ENCODE data around the gene IQCM. TPM values are rescaled to one million over a fixed set of nuclear protein-coding genes. Genes with fewer than 3 reads are reported as not detected.
"Not testable (repeated sequence)": the region's sequence is repeated elsewhere in the genome, so short reads cannot be mapped to it uniquely, and the experiment has no call there.

Gene IQCM
- polyA plus RNA-seq, 1 donor: 0.15 TPM

DNA sequence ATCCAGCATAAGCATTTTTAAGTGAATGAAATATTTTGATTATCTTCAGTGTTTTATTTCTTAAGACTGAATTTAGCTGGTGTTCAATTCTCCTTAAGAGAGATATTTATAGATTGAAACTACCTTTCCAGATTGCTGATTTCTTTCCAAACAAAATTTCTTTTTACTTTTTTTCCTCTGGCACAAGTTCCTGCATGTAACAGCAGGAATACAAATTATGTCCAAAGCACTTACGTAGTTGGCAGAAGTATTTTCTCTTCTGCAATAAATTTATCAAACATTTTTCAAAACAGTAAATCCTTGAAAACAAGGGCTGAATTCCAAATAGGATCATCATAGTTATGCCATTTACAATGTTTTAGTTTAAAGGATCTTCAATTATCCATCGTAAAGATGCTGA lies 412.6 kb downstream of the IQCM start:
- H3K9me3 ChIP-seq (ENCODE audit: control insufficient read depth, low read depth, low read length): no peaks in the 10 kb centered on the region
- 71% methylated on average over 1 of the region's 2 CpGs for WGBS (ENCODE audit: insufficient coverage, low lambda C conversion rate)
- H3K4me1 ChIP-seq (ENCODE audit: control insufficient read depth, insufficient read depth, low read length): no peaks in the 10 kb centered on the region
- no peak for DNase-seq
- no peak overlapping the region for H3K27ac ChIP-seq (ENCODE audit: low read length)
- H3K4me3 ChIP-seq (ENCODE audit: low read length): no peak overlapping the region
- H3K27me3 ChIP-seq (ENCODE audit: control insufficient read depth, insufficient read depth, low read length): no peaks in the 10 kb centered on the region
- H3K36me3 ChIP-seq (ENCODE audit: control insufficient read depth, insufficient read depth, low read length): no peaks in the 10 kb centered on the region

- H3K4me3 ChIP-seq (ENCODE audit: low read length): no peak overlapping the region
- no peaks in the 10 kb centered on the region for H3K4me1 ChIP-seq (ENCODE audit: control insufficient read depth, insufficient read depth, low read length)
- H3K27me3 ChIP-seq (ENCODE audit: control insufficient read depth, insufficient read depth, low read length): no peaks in the 10 kb centered on the region
- DNase-seq: no peak
- H3K9me3 ChIP-seq (ENCODE audit: control insufficient read depth, low read depth, low read length): no peaks in the 10 kb centered on the region
- H3K27ac ChIP-seq (ENCODE audit: low read length): no peak overlapping the region
- WGBS (ENCODE audit: insufficient coverage, low lambda C conversion rate): 77% methylated on average over 3 of the region's 3 CpGs
- no peaks in the 10 kb centered on the region for H3K36me3 ChIP-seq (ENCODE audit: control insufficient read depth, insufficient read depth, low read length)
Observed at GRCh38 chr4:149398993-149399392, 416.6 kb downstream of the IQCM start.

GRCh38 chr4:149370785-149371420 lies 444.7 kb downstream of the IQCM start:
- no peaks in the 10 kb centered on the region for H3K36me3 ChIP-seq (ENCODE audit: control insufficient read depth, insufficient read depth, low read length)
- 0% methylated on average over 1 of the region's 4 CpGs for WGBS (ENCODE audit: insufficient coverage, low lambda C conversion rate)
- no peaks in the 10 kb centered on the region for H3K27me3 ChIP-seq (ENCODE audit: control insufficient read depth, insufficient read depth, low read length)
- no peaks in the 10 kb centered on the region for H3K4me1 ChIP-seq (ENCODE audit: control insufficient read depth, insufficient read depth, low read length)
- no peak overlapping the region for H3K4me3 ChIP-seq (ENCODE audit: low read length)
- no peak overlapping the region for H3K27ac ChIP-seq (ENCODE audit: low read length)
- DNase-seq: peak; percentile 19 to 26
- H3K9me3 ChIP-seq (ENCODE audit: control insufficient read depth, low read depth, low read length): no peaks in the 10 kb centered on the region

GRCh38 chr4:149370002-149370401 lies 445.6 kb downstream of the IQCM start:
- no peaks in the 10 kb centered on the region for H3K27me3 ChIP-seq (ENCODE audit: control insufficient read depth, insufficient read depth, low read length)
- H3K4me1 ChIP-seq (ENCODE audit: control insufficient read depth, insufficient read depth, low read length): no peaks in the 10 kb centered on the region
- H3K4me3 ChIP-seq (ENCODE audit: low read length): no peak overlapping the region
- DNase-seq: no peak
- no peaks in the 10 kb centered on the region for H3K9me3 ChIP-seq (ENCODE audit: control insufficient read depth, low read depth, low read length)
- no peak overlapping the region for H3K27ac ChIP-seq (ENCODE audit: low read length)
- H3K36me3 ChIP-seq (ENCODE audit: control insufficient read depth, insufficient read depth, low read length): no peaks in the 10 kb centered on the region
- WGBS (ENCODE audit: insufficient coverage, low lambda C conversion rate): no CpG with 5 or more reads among the region's 3 CpGs

- H3K9me3 ChIP-seq (ENCODE audit: control insufficient read depth, low read depth, low read length): no peaks in the 10 kb centered on the region
Observed at GRCh38 chr4:149353241-149353640, 462.4 kb downstream of the IQCM start.

GRCh38 chr4:149349541-149349940 lies 466.1 kb downstream of the IQCM start:
- no peaks in the 10 kb centered on the region for H3K4me1 ChIP-seq (ENCODE audit: control insufficient read depth, insufficient read depth, low read length)
- H3K9me3 ChIP-seq (ENCODE audit: control insufficient read depth, low read depth, low read length): no peaks in the 10 kb centered on the region
- H3K27me3 ChIP-seq (ENCODE audit: control insufficient read depth, insufficient read depth, low read length): no peaks in the 10 kb centered on the region
- H3K36me3 ChIP-seq (ENCODE audit: control insufficient read depth, insufficient read depth, low read length): no peaks in the 10 kb centered on the region
- no peak overlapping the region for H3K4me3 ChIP-seq (ENCODE audit: low read length)
- no peak overlapping the region for H3K27ac ChIP-seq (ENCODE audit: low read length)
- no peak for DNase-seq

More at GRCh38 chr4:149353241-149353640, 462.4 kb downstream of the IQCM start:
- Histone ChIP-seq H3K27me3 (ENCODE audit: control insufficient read depth, insufficient read depth, low read length) (no peaks in the 10 kb centered on the region), H3K27ac (ENCODE audit: low read length) (no peak overlapping the region), H3K36me3 (ENCODE audit: control insufficient read depth, insufficient read depth, low read length) (no peaks in the 10 kb centered on the region), H3K4me3 (ENCODE audit: low read length) (no peak overlapping the region), H3K4me1 (ENCODE audit: control insufficient read depth, insufficient read depth, low read length) (no peaks in the 10 kb centered on the region)
- WGBS (ENCODE audit: insufficient coverage, low lambda C conversion rate): no CpG with 5 or more reads among the region's 3 CpGs
- DNase-seq: no peak

- Histone ChIP-seq H3K27ac (ENCODE audit: low read length) (no peak overlapping the region), H3K4me3 (ENCODE audit: low read length) (no peak overlapping the region), H3K27me3 (ENCODE audit: control insufficient read depth, insufficient read depth, low read length) (no peaks in the 10 kb centered on the region), H3K9me3 (ENCODE audit: control insufficient read depth, low read depth, low read length) (no peaks in the 10 kb centered on the region), H3K36me3 (ENCODE audit: control insufficient read depth, insufficient read depth, low read length) (no peaks in the 10 kb centered on the region), H3K4me1 (ENCODE audit: control insufficient read depth, insufficient read depth, low read length) (no peaks in the 10 kb centered on the region)
- WGBS (ENCODE audit: insufficient coverage, low lambda C conversion rate): no CpG with 5 or more reads among the region's 3 CpGs
- no peak for DNase-seq
Observed at GRCh38 chr4:149347139-149347538, 468.5 kb downstream of the IQCM start.

DNA sequence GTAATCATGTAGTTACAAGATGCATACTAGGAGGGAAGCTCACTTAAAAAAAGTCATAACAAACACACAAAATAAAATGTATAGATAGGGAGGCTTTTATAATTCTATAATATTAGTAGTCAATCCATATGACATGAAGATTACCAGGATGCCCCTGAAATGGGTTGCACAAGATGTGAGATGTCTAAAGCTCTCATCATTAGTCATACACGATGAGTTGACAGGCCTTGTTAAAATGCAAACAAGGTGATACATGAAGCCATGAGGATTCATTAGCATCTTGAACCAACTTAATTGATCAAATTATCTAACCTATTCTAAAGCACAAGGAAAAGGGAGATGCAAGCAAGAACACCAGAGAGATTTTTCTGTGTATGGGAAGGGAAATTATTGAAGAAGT lies 470.2 kb downstream of the IQCM start:
- Histone ChIP-seq H3K4me1 (ENCODE audit: control insufficient read depth, insufficient read depth, low read length) (no peaks in the 10 kb centered on the region), H3K27ac (ENCODE audit: low read length) (no peak overlapping the region), H3K27me3 (ENCODE audit: control insufficient read depth, insufficient read depth, low read length) (no peaks in the 10 kb centered on the region), H3K9me3 (ENCODE audit: control insufficient read depth, low read depth, low read length) (no peaks in the 10 kb centered on the region), H3K4me3 (ENCODE audit: low read length) (no peak overlapping the region), H3K36me3 (ENCODE audit: control insufficient read depth, insufficient read depth, low read length) (no peaks in the 10 kb centered on the region)
- no CpG with 5 or more reads among the region's 1 CpG for WGBS (ENCODE audit: insufficient coverage, low lambda C conversion rate)
- DNase-seq: no peak

GRCh38 chr4:149344436-149344835 lies 471.2 kb downstream of the IQCM start:
- H3K36me3 ChIP-seq (ENCODE audit: control insufficient read depth, insufficient read depth, low read length): no peaks in the 10 kb centered on the region
- no CpG with 5 or more reads among the region's 3 CpGs for WGBS (ENCODE audit: insufficient coverage, low lambda C conversion rate)
- H3K4me3 ChIP-seq (ENCODE audit: low read length): no peak overlapping the region
- no peaks in the 10 kb centered on the region for H3K4me1 ChIP-seq (ENCODE audit: control insufficient read depth, insufficient read depth, low read length)
- no peak overlapping the region for H3K27ac ChIP-seq (ENCODE audit: low read length)
- no peak for DNase-seq
- no peaks in the 10 kb centered on the region for H3K9me3 ChIP-seq (ENCODE audit: control insufficient read depth, low read depth, low read length)
- no peaks in the 10 kb centered on the region for H3K27me3 ChIP-seq (ENCODE audit: control insufficient read depth, insufficient read depth, low read length)

DNA sequence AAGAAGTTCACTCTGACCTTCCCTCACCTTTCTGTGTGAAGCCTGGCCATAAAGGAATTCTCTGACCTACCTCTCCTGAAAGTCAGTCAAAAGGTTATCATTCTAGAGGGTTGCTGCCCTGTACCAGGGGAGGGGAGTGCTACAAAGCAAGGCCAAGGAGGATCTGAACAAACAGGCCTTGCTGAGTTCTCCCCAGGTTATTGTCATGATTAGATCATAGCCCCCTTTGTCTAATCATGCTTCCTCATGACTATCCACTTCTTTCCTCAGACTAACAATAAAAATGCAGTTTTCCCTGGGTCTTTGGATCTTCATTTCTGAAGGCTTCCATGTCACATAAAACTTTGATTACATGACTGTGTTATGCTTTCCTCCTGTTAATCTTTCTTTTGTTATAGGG lies 472.0 kb downstream of the IQCM start:
- H3K27me3 ChIP-seq (ENCODE audit: control insufficient read depth, insufficient read depth, low read length): no peaks in the 10 kb centered on the region
- H3K4me3 ChIP-seq (ENCODE audit: low read length): no peak overlapping the region
- no peak overlapping the region for H3K27ac ChIP-seq (ENCODE audit: low read length)
- no peaks in the 10 kb centered on the region for H3K9me3 ChIP-seq (ENCODE audit: control insufficient read depth, low read depth, low read length)
- H3K4me1 ChIP-seq (ENCODE audit: control insufficient read depth, insufficient read depth, low read length): no peaks in the 10 kb centered on the region
- DNase-seq: no peak
- no peaks in the 10 kb centered on the region for H3K36me3 ChIP-seq (ENCODE audit: control insufficient read depth, insufficient read depth, low read length)

DNA sequence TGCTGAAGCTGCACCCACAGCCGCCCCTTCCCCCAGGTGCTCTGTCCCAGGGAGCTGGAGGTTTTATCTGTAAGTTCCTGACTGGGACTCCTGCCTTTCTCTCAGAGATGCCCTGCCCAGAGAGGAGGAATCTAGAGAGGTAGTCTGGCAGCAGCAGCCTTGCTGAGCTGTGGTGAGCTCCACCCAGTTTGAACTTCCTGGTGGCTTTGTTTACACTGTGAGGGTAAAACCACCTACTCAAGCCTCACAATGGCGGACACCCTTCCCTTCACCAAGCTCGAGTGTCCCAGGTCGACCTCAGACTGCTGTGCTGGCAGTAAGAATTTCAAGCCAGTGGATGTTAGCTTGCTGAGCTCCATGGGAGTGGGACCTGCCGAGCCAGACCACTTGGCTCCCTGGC lies 474.5 kb downstream of the IQCM start:
- not testable (repeated sequence) for H3K9me3 ChIP-seq (ENCODE audit: control insufficient read depth, low read depth, low read length); H3K36me3 ChIP-seq (ENCODE audit: control insufficient read depth, insufficient read depth, low read length); H3K27ac ChIP-seq (ENCODE audit: low read length); H3K27me3 ChIP-seq (ENCODE audit: control insufficient read depth, insufficient read depth, low read length); DNase-seq; H3K4me1 ChIP-seq (ENCODE audit: control insufficient read depth, insufficient read depth, low read length); H3K4me3 ChIP-seq (ENCODE audit: low read length)
- no CpG with 5 or more reads among the region's 5 CpGs for WGBS (ENCODE audit: insufficient coverage, low lambda C conversion rate)
